SK-N-MC (cell line): ENCODE measurements around the gene FBXO15.

Experiments
- EZH2 ChIP-seq: fragments of 200-600 bp; sonication (generic); IDR thresholded peaks from one replicate; pipeline ENCODE4 v1.6.1; 2017; ENCODE audit warnings: antibody characterized with exemption
- FOXP2 ChIP-seq: optimal IDR thresholded peaks from 2 replicates; pipeline ENCODE3; 2011; ENCODE audit warnings: mild to moderate bottlenecking, moderate library complexity; ENCODE audit not compliant: insufficient read depth; ENCODE audit errors: extremely low read length, control extremely low read depth
- POLR2AphosphoS5 ChIP-seq: IDR thresholded peaks from 2 replicates; pipeline ENCODE4 v1.6.1; 2012; ENCODE audit warnings: mild to moderate bottlenecking, low read depth, low read length, borderline replicate concordance

- no peak for TF ChIP-seq POLR2AphosphoS5
- TF ChIP-seq EZH2 = no peak
- no peak for TF ChIP-seq FOXP2
Observed at GRCh38 chr18:74186661-74187060, 39.0 kb upstream of the FBXO15 start.
